ENCODE measurements around the gene SAFB2. TPM values are rescaled to one million over a fixed set of nuclear protein-coding genes. Genes with fewer than 3 reads are reported as not detected.

SAFB2 gene
- total and polyA plus RNA-seq, 2 donors (not counting 3 experiments of a cell fraction or from before 2014, with no cell fraction given), result 24.6 to 85.9 TPM

DNA sequence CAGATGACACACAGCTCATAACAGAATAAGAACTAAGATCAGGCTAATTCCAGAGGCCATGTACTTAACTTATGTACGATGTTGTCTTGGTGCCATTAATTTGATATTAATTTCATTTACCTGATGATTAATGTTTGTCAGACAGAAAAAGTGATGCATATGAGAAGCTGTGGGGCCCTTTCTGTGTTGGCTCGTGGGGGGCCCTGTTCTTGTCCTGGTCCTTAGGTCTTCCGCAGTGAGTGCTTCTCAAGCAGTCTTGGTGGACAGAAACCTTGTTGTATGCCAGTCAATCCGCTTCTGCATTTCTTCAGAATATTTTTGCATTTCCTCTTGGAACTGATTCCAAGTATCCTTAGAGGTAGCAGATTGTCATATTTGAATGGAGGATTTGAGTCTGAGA is 20.5 kb upstream of the SAFB2 start:
- H3K27me3 ChIP-seq (ENCODE audit: control insufficient read depth in 2 of 2, insufficient read depth in 2 of 2, low read length in 2 of 2), result no peaks in the 10 kb centered on the region
- no peak overlapping the region for H3K27ac ChIP-seq (ENCODE audit: insufficient read depth, low read depth, low read length)
- ChIA-PET POLR2A (no interaction called here), CTCF (no interaction called here)
- H3K4me1 ChIP-seq (ENCODE audit: control insufficient read depth, extremely low read depth, insufficient read depth, low read length), result no peaks in the 10 kb centered on the region
- DNase-seq (ENCODE audit: low read depth, low spot score), result no peak
- TF ChIP-seq FOS (IDR thresholded peaks at IDR 0.05; ENCODE audit: borderline replicate concordance, insufficient read depth, low read length) (no peak), MYC (IDR thresholded peaks at IDR 0.05; ENCODE audit: low read depth, low read length) (no peak), POLR2A (IDR thresholded peaks at IDR 0.05; ENCODE audit: low read depth, low read length) (no peak), GATA2 (IDR thresholded peaks at IDR 0.05; ENCODE audit: insufficient read depth, insufficient read length, low read depth, low read length) (no peak), POLR2AphosphoS5 (IDR thresholded peaks at IDR 0.05; ENCODE audit: insufficient read depth, low read depth, low read length) (no peak), JUN (IDR thresholded peaks at IDR 0.05; ENCODE audit: borderline replicate concordance, insufficient read depth, insufficient read length, low read depth) (no peak)
- TF ChIP-seq, protein P1, sequence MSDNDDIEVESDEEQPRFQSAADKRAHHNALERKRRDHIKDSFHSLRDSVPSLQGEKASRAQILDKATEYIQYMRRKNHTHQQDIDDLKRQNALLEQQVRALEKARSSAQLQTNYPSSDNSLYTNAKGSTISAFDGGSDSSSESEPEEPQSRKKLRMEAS (IDR thresholded peaks at IDR 0.05; ENCODE audit: insufficient read depth, insufficient read length), result no peak
- dilution Hi-C loops (cut with MboI; ENCODE audit: extremely low pct_ligation_motif_present, low sequenced_read_pairs), result no loop called here
- peaks cover 84% of the 10 kb centered on the region for H3K79me2 ChIP-seq (ENCODE audit: control insufficient read depth, insufficient read depth, low read length)
- H3K9me3 ChIP-seq (replicated peaks; ENCODE audit: control insufficient read depth, insufficient read depth, low read length), result no peaks in the 10 kb centered on the region
- FAIRE-seq, result no peak
- peaks cover 3% of the 10 kb centered on the region for H4K20me1 ChIP-seq (replicated peaks; ENCODE audit: control insufficient read depth, extremely low read depth, insufficient read depth, low read length)
- no peak overlapping the region for H3K4me3 ChIP-seq (replicated peaks in 1 of 3; ENCODE audit: insufficient read depth in 1 of 3, low read depth in 1 of 3, low read length in 3 of 3)
- no TSS peak for BruUV-seq (replicated peaks)
- H2AFZ ChIP-seq (ENCODE audit: low read depth, low read length), result no peak overlapping the region
- no peak overlapping the region for H3K4me2 ChIP-seq (ENCODE audit: insufficient read depth, low read length)
- H3K9ac ChIP-seq (replicated peaks; ENCODE audit: extremely low read depth, insufficient read depth, low read length), result no peak overlapping the region
- H3K36me3 ChIP-seq (ENCODE audit: control insufficient read depth in 2 of 2, extremely low read depth in 1 of 2, insufficient read depth in 2 of 2, low read length in 2 of 2), result peaks cover 18 to 32% of the 10 kb centered on the region in 2 experiments
- no peaks in the 10 kb centered on the region for H3K9me1 ChIP-seq (replicated peaks; ENCODE audit: control insufficient read depth, extremely low read depth, insufficient read depth, low read length)
- intact Hi-C loops (cut with micrococcal nuclease), result loop anchor here (10.0 kb wide), 1 partner anchor 542 kb away; no protein-coding TSS in a partner anchor

- Histone ChIP-seq H3K27ac (ENCODE audit: insufficient read depth, low read depth, low read length) (no peak overlapping the region), H3K4me2 (ENCODE audit: insufficient read depth, low read length) (no peak overlapping the region), H3K9me1 (replicated peaks; ENCODE audit: control insufficient read depth, extremely low read depth, insufficient read depth, low read length) (no peaks in the 10 kb centered on the region), H3K4me3 (replicated peaks in 1 of 3; ENCODE audit: insufficient read depth in 1 of 3, low read depth in 1 of 3, low read length in 3 of 3) (no peak overlapping the region), H4K20me1 (replicated peaks; ENCODE audit: control insufficient read depth, extremely low read depth, insufficient read depth, low read length) (peaks cover 7% of the 10 kb centered on the region), H3K4me1 (ENCODE audit: control insufficient read depth, extremely low read depth, insufficient read depth, low read length) (no peaks in the 10 kb centered on the region), H3K79me2 (ENCODE audit: control insufficient read depth, insufficient read depth, low read length) (peaks cover 90% of the 10 kb centered on the region), H3K9me3 (replicated peaks; ENCODE audit: control insufficient read depth, insufficient read depth, low read length) (no peaks in the 10 kb centered on the region), H2AFZ (ENCODE audit: low read depth, low read length) (no peak overlapping the region), H3K9ac (replicated peaks; ENCODE audit: extremely low read depth, insufficient read depth, low read length) (no peak overlapping the region), H3K36me3 (ENCODE audit: control insufficient read depth in 2 of 2, extremely low read depth in 1 of 2, insufficient read depth in 2 of 2, low read length in 2 of 2) (peaks cover 15 to 26% of the 10 kb centered on the region in 2 experiments), H3K27me3 (ENCODE audit: control insufficient read depth in 2 of 2, insufficient read depth in 2 of 2, low read length in 2 of 2) (no peaks in the 10 kb centered on the region)
- BruUV-seq (replicated peaks), result no TSS peak
- no peak for DNase-seq (ENCODE audit: low read depth, low spot score)
- no peak for TF ChIP-seq FOS (IDR thresholded peaks at IDR 0.05; ENCODE audit: borderline replicate concordance, insufficient read depth, low read length)
- no peak for TF ChIP-seq POLR2AphosphoS5 (IDR thresholded peaks at IDR 0.05; ENCODE audit: insufficient read depth, low read depth, low read length)
- TF ChIP-seq, protein P1 (IDR thresholded peaks at IDR 0.05; ENCODE audit: insufficient read depth, insufficient read length), result no peak
- TF ChIP-seq POLR2A (IDR thresholded peaks at IDR 0.05; ENCODE audit: low read depth, low read length), result no peak
- no peak for TF ChIP-seq EZH2 (IDR thresholded peaks at IDR 0.05; ENCODE audit: borderline replicate concordance, low read depth, low read length, severe bottlenecking)
- ChIA-PET CTCF (no interaction called here), POLR2A (no interaction called here)
- FAIRE-seq, result no peak
- dilution Hi-C loops (cut with MboI; ENCODE audit: extremely low pct_ligation_motif_present, low sequenced_read_pairs) (no loop called here), intact Hi-C loops (cut with micrococcal nuclease) (loop anchor here (10.0 kb wide), 1 partner anchor 543 kb away; no protein-coding TSS in a partner anchor)
Observed at GRCh38 chr19:5642204-5642603, 19.6 kb upstream of the SAFB2 start.

Data from endothelial cell of umbilical vein (primary cell).